ENCODE results near the gene CPNE1.
A peak's percentile ranks its signal among the peaks of the same experiment; 100 is the strongest.
"Not testable (repeated sequence)": the region's sequence is repeated elsewhere in the genome, so short reads cannot be mapped to it uniquely, and the experiment has no call there.

Gene CPNE1

DNA sequence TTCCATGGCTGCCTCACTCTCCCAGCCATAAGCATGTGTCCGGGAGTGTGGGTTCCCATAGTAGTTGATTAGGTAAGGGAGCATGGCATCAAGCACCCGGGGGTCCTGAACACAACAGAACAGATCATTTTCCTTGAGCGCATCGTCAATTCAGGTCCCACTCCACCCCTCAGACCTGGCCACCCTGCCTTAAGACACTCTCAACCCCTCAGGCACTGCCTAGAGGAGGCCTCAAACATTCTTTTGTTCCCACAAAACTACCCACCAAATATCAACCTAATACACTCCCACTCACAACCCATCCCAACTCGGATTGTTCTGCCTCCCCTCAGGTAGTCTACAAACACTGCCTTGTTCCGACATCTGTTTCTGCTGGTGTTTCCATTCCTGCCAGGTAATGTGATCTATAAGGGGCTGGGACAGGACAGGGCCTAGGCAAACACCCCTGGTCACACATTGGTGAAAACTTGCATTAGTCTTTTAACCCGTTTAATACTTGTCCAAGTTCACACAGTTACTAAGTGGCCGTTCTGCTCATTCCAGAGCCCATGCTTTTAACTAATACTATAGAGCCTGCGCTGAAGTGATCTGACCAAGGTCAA, 33.1 kb upstream of the CPNE1 start:
- DNase-seq, result no peak

DNA sequence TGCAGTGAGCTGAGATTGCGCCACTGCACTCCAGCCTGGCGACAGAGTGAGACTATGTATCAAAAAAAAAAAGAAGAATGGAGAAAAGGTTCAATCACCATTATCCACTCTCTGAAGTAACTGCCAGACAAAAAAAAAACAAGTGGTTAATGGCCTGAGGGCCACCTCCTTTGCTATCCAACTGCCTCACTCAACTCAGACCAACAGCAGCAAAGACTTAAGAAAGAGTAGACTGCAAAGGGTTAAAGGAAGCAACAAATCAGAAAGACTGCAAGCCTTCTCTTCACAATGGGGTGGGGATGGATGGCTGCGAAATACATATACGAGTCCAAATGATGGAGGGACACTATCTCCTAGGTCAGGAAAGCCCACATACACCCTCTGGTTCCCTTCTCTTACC, 31.3 kb upstream of the CPNE1 start:
- no peak for DNase-seq

DNA sequence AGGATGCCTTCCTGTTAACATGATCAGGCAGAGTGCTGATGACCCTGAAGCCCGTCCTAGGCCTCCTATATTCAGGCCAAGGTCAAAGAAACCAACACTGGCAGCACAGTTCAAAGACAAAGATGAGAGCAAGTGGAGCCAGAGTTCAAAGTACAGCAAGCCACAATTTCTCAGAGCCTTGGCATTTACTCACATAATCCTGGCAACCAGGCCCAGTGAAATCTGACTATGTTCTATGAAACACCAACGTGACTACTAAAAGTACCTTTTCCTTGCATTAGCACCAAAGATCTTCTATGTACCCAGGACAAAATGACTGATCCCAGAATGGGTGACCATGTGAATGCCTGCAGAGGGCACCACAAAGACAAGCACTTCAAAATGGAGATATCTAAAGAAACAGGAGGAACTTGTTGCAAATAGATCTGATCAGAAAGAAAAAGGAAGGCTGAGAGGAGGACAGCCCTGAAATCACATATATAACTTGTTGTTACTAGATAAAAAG, 30.6 kb upstream of the CPNE1 start:
- DNase-seq, result no peak

DNA sequence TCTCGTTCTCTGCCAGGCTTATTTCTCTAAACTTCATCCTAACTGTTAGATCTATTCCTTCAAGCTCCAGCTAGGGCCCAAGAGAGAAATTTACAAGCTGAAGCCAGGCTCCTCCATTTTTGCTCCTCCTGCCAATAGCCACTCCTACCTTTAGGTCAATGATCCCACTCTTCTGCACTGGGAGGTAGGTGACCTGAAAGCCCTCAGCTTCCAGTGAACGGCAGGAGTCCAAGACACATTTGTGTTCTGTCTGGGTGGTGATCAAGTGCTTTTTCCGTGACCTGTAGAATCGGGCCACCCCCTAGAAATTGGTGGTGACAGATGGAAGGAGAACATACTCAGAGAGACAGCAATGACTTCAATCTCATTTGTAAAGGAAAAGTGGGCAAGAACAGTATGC, 25.6 kb upstream of the CPNE1 start:
- no peak for DNase-seq

DNA sequence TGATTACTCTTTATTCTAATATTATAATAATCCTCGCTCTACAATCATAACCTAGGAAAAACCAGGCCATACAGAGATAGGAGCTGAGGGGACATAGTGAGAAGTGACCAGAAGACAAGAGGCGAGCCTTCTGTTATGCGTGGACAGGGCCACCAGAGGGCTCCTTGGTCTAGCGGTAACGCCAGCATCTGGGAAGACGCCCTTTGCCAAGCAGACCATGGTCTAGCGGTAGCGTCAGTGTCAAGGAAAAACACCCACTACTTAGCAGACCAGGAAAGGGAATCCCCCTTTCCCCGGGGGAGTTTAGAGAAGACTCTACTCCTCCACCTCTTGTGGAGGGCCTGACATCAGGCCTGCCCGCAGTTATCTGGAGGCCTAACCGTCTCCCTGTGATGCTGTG, 22.2 kb upstream of the CPNE1 start:
- peak; percentile 18 for DNase-seq

DNA sequence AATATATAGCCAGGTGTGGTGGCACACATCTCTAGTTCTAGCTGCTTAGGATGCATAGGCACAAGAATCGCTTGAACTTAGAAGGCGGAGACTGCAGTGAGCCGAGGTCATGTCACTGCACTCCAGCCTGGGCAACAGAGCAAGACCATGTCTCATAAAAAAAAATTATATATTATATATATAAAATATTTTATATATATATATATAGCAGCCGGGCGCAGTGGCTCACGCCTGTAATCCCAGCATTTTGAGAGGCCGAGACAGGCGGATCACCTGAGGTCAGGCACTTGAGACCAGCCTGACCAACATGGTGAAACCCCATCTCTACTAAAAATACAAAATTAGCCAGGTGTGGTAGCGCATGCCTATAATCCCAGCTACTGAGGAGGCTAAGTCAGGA, 20.7 kb upstream of the CPNE1 start:
- not testable (repeated sequence) for DNase-seq

DNA sequence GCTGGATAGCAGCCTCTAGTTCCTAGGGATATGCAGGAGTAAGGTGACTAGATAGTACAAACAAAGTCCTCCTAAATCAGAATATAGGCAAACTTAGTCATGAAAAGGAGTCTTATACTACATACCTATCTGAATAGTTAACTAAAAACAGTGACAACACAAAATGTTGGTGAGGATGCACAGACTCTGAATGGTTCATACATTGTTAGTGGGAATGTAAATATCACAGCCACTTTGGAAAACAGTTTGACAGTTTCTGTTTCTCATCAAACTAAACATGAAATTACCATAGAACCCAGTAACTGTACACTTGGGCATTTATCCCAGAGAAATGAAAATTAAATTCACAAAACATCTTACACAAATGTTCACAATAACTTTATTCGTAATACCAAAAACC, 17.3 kb upstream of the CPNE1 start:
- no peak for DNase-seq

DNA sequence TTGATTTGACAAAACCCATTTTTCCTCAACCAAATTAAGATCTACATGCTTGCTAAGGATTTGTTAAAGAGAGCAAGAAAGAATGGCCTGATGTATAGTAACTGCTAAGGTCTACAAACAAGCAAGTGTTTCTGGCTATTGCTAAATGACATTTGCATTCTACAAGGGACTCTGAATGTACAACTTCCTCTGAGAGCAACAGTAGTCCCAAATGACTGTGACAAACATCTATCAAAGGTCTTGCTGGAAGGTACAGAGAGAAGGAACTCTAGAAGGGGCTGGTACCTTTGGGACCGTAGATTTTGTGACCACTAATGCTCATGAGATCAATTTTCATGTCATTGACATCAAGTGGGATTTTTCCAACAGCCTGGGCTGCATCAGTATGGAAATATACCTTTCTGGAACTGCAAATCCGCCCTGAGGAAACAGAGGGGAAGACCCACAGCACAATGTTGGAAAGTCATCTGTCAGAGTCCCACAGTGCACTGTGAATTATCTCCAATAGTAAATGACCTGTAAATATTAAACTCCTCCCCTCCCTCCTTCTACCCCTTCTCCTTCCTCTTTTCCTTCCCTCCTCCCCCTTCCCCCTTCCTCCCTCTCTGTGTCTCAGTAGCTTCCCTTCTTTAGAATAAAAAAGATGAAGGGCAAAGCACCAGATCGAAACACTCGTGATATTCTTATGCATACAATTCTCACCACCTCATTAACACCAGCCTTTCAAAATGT, 15.9 kb upstream of the CPNE1 start:
- no peak for DNase-seq

DNA sequence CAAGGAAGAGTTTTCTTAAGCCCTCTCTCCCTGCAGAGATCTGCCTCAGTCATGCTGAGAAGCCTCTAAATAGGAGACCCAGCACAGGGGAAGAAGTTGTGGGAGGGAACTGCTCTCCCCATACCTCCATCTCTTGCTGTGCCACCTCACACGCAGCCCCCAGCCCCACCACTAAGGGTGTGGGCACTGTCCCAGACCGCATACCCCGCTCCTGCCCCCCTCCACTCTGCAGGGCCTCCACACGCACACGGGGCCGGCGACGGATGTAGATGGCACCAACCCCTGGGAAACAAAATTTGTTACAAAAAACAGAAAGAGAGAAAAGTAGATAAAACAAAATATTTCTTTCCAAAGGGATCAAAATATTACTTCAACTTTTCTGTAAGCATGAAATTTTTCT, 10.2 kb upstream of the CPNE1 start:
- no peak for DNase-seq

DNA sequence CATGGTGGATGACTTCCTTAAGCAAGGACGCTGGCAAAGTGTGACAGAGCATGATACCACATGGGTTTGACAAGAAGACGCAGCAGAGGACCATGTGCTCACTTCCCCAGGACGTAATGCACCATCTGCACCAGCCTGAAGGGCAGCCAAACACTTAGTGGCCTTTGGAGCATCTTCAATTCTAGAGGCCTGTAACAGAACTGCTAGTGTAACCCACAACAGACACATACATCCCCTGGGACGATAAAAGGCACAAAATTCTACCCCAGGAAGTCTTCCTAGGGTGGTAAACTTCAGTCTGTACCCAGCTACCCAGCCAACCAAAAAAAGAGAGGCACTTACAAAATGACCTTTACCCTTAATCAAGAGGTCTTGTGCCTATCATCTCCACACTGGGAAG, 9.2 kb upstream of the CPNE1 start:
- DNase-seq, result no peak

DNA sequence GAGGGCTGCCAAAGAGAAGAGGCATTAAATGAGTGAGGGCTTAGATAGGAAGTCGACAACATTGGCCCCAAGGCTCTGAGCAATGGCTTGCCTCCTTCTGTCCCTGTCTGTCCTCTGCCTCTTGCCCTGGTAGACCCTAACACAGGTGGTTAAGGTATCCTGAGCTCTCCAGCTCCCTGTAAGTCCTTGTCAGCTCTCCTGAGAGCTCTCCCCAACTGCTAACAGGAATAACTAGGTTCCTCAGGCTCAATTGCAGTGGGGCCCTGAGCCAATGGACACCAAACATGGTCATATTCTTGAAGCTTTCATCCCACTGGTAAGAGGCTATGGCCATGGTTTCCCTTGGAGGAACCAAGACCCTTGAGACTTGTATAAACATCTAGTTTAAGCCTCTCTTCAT, 5.0 kb upstream of the CPNE1 start:
- DNase-seq, result no peak

DNA sequence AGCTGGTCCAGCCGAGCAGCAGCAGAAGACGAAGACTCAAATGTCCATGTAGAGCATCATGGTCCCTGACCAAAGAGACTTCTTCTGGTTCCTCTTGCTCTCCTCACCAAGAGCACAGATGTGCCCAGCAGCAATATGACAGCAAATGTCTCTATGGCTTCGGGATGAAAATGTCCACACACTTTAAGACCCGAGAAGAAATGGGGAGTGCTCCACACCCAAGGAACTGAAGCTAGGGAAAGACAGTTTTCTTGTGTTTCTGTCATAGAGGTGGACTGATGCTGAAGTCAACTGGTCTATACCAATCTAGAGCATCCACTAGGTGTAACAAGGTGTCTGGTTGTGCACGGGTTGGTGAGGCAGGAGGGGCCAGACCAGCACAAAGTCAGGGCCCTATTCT, 4.5 kb upstream of the CPNE1 start:
- no peak for DNase-seq

DNA sequence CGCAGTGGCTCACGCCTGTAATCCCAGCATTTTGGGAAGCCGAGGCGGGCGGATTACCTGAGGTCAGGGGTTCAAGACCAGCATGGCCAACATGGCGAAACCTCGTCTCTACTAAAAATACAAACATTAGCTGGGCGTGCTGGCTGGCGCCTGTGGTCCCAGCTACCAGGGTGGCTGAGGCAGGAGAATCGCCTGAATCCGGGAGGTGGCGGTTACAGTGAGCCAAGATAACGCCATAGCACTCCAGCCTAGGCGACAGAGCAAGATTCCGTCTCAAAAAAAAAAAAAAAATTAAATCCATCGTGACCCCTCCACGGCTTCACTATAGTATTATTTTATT, 1.2 kb upstream of the CPNE1 start:
- no peak for DNase-seq

DNA sequence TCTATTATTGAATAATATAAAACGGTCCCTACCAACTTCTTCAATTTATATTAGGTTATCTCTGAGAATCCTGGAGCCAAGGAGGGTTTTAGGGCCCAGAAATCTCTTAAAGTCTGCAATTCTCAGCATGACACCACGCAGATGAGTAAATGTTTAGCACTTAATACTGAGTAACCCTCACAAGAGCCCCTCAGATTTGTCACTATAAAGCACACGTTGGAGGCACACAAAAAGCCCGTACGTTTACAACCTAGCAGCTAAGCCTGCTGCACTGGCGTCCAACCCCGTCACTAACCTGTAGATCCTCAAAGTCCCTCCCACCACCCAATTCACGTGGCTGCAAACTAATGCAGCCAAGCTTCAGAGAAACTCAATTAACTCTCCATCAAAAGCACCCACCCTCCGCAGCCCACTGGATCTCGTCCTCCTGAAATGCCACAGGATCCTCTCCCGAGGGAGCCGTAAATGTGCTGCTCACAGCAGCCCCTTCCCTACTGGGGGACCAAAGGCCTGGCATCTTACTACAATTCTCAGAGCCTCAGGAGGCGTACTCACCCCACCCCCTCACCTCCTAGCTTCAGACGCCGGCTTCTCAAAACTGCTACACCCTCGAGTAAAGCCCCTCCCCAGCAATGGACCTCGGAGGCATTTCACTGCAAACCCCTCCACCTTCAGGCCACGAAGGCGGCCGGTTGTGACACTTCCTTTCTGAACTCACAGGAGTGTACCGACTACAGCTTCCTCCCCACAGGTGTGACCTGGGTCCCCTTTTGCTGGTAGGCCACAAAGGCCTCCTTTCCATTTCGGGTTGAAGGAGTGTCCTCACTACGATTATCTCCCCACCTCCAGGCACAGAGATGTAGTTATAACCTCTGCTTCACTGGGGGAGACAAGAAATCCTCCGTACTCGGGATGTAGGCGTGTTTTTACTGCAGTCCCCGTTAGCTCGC, 909 bp downstream of the CPNE1 start:
- peak; percentile 79 for DNase-seq

DNA sequence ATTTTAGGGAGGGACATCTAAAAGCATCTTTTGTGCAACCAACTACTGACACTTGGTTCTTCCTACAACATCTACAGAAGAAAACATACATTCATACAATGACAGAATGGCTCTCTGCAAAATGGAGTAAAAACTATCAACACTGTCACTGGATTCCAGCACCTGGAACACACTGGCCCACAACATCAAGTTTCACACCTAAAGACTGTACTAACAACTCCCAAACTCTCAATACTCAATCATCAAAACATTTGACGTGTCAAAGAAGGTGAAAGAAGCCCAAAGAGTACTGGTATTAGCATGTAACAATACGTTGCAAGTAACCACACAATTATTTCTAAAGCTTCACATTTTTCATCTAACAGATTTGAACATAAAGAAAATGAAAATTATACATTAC, 2.1 kb downstream of the CPNE1 start:
- DNase-seq, result no peak

DNA sequence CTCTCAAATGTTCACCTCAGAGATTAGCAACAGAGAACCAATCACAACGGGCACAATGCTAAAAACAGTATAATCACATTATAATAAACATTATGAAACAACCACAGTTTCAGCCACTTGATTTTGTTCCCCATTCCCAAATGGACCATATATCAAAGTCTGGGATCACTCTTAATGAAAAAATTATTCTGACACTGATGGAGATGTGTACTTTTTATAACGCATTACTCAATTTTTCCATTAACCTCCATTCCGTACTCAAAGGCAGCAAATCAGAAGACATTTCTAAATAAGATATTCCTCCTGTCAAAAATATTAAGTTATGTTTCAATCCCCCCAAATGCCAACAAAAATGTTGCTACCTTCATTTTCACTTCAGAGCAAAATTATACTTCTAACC, 2.8 kb downstream of the CPNE1 start:
- DNase-seq, result no peak

DNA sequence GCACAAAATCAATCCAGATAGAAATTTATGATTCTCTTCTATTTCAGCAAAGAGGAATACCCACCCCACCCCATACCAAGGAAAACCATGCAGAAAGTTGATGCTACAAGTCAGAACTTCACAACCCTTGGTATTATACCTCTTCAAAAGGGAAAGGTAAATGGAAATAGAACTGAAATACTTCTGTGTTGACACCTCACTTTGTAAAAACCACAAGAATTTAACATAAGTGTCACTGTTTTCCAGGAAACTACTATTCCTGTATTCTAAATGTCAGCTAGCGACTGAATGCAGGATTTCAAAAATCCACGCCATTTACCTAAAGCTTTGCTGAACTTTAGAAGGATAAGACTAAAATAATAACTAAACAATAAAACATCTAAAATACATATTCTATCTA, 3.6 kb downstream of the CPNE1 start:
- DNase-seq, result no peak

DNA sequence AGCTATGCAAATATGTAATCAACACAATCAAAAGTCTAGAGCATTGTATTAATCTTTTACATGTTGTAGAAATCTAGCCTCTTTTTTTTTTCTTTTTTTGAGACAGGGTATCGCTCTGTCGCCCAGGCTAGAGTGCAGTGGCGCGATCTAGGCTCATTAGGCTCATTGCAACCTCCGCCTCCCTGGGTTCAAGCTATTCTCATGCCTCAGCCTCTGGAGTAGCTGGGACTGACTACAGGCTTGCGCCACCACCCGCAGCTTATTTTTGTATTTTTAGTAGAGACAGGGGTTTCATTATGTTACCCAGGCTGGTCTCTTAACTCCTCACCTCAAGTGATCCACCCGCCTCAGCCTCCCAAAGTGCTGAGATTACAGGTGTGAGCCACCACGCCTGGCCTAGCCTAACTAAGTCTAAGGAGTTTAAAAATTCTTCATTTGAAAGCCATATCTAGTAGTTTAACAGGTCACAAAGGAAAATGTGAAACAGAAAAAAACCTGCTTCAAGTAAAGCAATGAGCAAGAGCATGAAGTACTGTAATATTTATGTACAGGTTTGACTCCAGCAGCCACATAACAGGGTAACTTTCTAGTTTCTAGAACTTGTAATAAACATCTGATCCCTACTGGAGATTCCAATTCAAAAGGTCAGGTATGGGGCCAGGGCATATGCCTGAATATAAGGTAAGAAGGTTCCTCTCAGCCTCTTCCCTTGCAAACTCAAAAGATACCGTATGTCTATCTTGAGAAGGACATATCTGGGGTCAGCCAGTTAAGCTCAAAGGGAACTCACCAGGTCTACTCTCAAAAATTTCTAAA, 4.4 kb downstream of the CPNE1 start:
- no peak for DNase-seq

DNA sequence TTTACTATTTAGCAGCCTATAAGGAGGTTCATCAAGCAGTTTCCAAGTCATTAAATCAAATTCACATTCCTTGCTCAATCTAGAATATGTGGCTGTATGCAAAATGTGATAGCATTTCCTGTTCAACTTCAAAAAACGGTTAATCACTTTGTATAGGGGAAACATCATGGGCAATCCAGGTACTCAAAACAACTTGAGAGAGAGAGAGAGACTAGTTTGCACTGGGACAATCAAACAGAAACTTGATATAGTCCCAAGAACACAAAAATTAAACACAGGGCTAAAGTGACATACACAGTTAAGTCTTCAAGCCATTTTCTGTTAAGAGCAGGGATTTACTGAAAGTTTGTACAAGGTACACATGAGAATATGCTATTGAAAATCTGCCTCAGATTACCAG, 7.4 kb downstream of the CPNE1 start:
- DNase-seq, result no peak

DNA sequence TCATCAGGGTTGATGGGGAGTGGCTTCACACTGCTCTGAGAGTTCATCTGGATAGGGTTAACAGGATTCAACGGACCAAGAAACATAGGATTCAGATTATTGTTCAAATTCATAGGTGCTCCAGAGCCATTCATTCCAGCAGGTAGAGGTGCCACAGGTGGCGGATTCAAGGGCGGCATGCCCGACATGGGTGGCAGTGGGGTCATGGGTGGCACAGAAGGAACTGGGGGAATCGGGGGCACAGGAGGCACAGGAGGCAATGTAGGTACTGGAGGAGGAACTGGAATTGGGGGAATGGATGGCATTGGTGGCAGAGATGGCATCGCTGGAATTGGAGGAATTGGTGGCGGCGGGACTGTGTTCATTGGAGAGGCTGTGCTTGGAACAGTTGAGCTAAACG, 10.3 kb downstream of the CPNE1 start:
- DNase-seq, result no peak

DNA sequence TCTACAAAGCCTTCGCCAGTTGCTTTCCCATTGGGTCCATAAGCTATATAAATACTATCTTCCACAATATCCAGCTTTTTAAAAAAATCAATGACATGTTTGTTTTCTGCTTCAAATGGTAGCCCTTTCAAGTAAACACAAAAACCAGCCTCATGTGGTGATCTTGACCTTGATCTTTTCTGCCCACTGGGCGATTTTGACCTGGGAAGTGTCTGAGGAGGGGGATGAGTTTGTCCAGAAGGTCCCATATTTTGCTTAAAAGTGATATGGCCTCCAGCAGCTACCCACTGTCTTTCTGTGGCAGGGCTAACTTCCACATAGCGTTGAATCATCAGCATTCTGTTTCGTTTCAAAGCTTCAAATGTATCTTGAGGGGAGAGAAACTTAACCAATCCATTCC, 10.8 kb downstream of the CPNE1 start:
- no peak for DNase-seq

DNA sequence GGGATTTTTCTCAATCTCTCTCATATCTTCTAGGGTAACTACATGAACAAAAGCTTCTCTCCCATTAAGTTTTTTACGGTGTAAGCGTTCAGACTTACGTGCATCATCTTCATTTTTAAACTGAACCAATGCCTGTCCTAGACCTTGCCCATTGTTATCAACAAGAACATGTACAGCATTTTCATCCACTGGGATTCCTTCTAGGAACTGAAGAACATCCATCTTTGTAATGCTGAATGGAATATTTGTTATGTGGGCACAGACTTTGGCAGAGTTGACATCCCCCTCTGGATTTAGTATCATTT, 11.3 kb downstream of the CPNE1 start:
- DNase-seq, result no peak
